Measurements from ENCODE around the gene IRAK1BP1. TPM values are rescaled to one million over a fixed set of nuclear protein-coding genes. Genes with fewer than 3 reads are reported as not detected.

The IRAK1BP1 gene
- total and polyA plus RNA-seq, 3 donors from 2014 or later: 10.8 to 16.1 (median 16.0) TPM

DNA sequence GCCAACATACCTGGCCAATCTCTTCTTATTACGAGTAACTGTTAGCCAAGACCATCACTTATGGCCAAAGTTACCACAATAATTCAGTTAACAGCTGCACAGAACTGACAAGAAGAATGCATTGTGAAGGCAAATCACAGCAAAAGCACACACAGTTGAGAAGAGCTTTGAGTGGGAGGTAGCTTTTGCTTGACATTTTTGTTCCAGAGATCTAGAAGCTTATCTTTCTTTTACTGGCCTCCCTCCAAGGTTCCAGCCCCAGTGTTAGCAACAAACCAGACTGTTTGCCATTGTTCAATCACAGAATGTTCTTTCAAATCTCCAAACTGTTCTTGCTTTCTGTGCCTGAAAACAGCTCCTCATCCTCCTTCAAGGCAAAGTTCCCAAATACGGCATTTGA, 35.9 kb upstream of the IRAK1BP1 start:
- Histone ChIP-seq H3K4me1 (peaks cover 23% of the 10 kb centered on the region), H3K27ac (peak overlapping the region; percentile 32 to 55), H3K4me3 (no peak overlapping the region), H3K9me3 (no peaks in the 10 kb centered on the region), H3K36me3 (ENCODE audit: low read depth, missing control alignments) (no peaks in the 10 kb centered on the region), H3K27me3 (no peaks in the 10 kb centered on the region)
- WGBS, 2 donors: 21 to 39% methylated on average over 2 of the region's 2 CpGs
- intact Hi-C loops (cut with DNase I; ENCODE audit: low total_unique reads): no loop called here
- TF ChIP-seq POLR2A (IDR thresholded peaks at IDR 0.05): no peak
- no peak for TF ChIP-seq CTCF (IDR thresholded peaks at IDR 0.05)
- DNase-seq: peak; percentile 74

DNA sequence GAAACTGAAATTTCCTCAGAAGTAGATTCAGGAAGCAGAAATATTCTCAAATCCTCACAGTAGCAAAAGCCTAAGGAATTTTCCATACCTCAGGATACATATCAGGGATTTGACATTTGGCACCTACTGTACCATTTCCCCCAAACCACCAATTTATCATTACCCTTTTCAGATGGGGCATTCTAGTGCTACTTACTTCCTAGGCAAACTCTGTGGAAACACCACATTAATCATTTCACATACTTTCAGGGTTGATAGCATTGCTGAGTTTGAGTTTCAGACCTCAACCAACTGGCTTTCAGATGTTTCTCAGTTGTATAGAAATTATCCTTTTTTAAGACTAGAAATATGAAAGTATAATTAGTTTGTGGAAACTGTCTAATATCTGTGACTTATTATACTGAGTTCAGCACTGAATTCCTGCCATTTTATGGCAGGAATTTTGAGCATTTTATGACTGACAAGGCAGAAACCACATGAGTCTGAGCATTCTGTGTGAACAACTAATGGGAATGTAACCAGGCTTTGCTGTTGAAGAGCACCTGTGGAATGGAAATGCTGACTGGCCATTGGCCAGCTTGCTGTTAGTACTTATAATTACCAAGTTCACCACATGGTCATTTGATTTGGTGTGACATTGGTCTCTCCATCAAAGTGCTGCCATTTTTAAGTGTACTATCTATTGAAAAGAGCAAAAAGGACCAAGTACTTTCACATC, 35.1 kb upstream of the IRAK1BP1 start:
- Histone ChIP-seq H3K27me3 (no peaks in the 10 kb centered on the region), H3K4me1 (peaks cover 23% of the 10 kb centered on the region), H3K4me3 (no peak overlapping the region), H3K36me3 (ENCODE audit: low read depth, missing control alignments) (no peaks in the 10 kb centered on the region), H3K27ac (peak overlapping the region; percentile 32 to 55), H3K9me3 (no peaks in the 10 kb centered on the region)
- TF ChIP-seq CTCF (IDR thresholded peaks at IDR 0.05): no peak
- TF ChIP-seq POLR2A (IDR thresholded peaks at IDR 0.05): no peak
- no peak for DNase-seq
- intact Hi-C loops (cut with DNase I; ENCODE audit: low total_unique reads): no loop called here

DNA sequence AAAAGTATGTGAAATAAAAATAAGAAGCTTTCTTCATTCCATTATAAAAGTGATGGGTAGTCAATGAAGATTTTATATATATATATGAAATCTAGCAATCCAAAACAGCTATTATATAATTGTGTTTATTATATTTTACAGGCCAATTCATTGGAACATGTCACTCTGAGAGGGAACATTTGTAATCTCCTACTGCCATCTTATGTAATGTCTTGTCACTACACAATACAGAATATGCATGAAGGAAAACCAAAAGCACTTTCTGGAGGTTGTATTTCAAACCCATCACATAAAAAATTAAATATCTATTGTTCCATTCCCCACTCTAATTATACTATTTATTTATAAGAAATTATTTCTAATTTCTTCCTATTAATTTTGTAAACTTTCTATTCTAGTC, 31.5 kb upstream of the IRAK1BP1 start:
- Histone ChIP-seq H3K4me1 (peaks cover 16% of the 10 kb centered on the region), H3K36me3 (ENCODE audit: low read depth, missing control alignments) (no peaks in the 10 kb centered on the region), H3K4me3 (no peak overlapping the region), H3K27ac (no peak overlapping the region), H3K9me3 (no peaks in the 10 kb centered on the region), H3K27me3 (no peaks in the 10 kb centered on the region)
- TF ChIP-seq POLR2A (IDR thresholded peaks at IDR 0.05): no peak
- TF ChIP-seq CTCF (IDR thresholded peaks at IDR 0.05): no peak
- no peak for DNase-seq
- intact Hi-C loops (cut with DNase I; ENCODE audit: low total_unique reads): no loop called here

DNA sequence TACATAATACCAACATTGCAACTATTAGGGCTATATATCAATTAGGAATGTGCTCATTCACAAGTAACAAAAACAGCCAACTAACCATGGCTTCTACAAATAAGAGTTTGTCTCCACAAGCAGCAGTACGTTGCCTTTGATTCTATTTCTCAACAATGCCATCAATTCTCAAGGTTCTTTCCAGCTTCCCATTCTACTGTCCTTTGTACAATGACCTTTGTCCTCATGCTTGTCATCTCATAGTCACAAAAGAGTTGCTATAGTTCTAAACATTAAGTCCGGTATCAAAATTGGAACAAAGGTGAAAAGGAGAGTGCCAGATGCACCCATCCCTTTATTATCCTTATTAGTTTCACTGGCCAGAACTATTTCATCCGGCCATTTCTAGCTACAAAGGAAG, 30.8 kb upstream of the IRAK1BP1 start:
- Histone ChIP-seq H3K27me3 (no peaks in the 10 kb centered on the region), H3K9me3 (no peaks in the 10 kb centered on the region), H3K36me3 (ENCODE audit: low read depth, missing control alignments) (no peaks in the 10 kb centered on the region), H3K4me1 (peaks cover 11% of the 10 kb centered on the region), H3K4me3 (no peak overlapping the region), H3K27ac (no peak overlapping the region)
- DNase-seq: no peak
- TF ChIP-seq CTCF (IDR thresholded peaks at IDR 0.05): no peak
- TF ChIP-seq POLR2A (IDR thresholded peaks at IDR 0.05): no peak
- WGBS, 2 donors: 60 to 73% methylated on average over 3 of the region's 3 CpGs
- intact Hi-C loops (cut with DNase I; ENCODE audit: low total_unique reads): no loop called here

- intact Hi-C loops (cut with DNase I; ENCODE audit: low total_unique reads): no loop called here
Measured at GRCh38 chr6:78841111-78841510, 26.2 kb upstream of the IRAK1BP1 start.

More at GRCh38 chr6:78841111-78841510, 26.2 kb upstream of the IRAK1BP1 start:
- no peaks in the 10 kb centered on the region for H3K4me1 ChIP-seq
- no peak overlapping the region for H3K27ac ChIP-seq
- H3K27me3 ChIP-seq: no peaks in the 10 kb centered on the region
- DNase-seq: no peak
- no peak for TF ChIP-seq CTCF (IDR thresholded peaks at IDR 0.05)
- no peak for TF ChIP-seq POLR2A (IDR thresholded peaks at IDR 0.05)
- H3K4me3 ChIP-seq: no peak overlapping the region
- no peaks in the 10 kb centered on the region for H3K36me3 ChIP-seq (ENCODE audit: low read depth, missing control alignments)
- H3K9me3 ChIP-seq: no peaks in the 10 kb centered on the region

Measured in testis (tissue), 3 donors.